Stimulated activated naive CD4-positive, alpha-beta T cell (primary cell): Measurements from ENCODE around the gene KIAA1755.

Experiments used
- DNase-seq, 6 experiments: peaks; one replicate each; lab custom pipeline; 2025; lab: John Stamatoyannopoulos, UW

KIAA1755 gene

DNA sequence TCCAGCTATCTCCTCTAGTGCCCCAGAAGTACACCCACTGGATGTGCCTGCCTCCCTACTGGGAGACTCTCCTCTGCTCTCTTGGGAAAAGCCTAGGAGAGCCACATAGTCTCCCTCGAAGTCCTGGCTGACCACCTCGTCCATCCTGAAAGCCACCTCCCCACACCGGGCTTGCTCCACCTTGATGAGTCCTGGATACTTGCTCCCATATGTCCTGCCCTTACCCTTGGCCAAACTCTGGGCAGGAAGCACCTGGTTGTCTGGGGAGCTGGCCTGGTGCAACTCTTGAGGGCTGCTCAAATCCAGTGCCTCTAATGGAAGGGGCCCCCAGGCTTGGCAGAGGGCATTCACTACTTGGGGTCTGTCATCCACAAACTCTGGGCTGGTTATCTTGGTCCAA lies 19.3 kb downstream of the KIAA1755 start:
- no peak for DNase-seq

DNA sequence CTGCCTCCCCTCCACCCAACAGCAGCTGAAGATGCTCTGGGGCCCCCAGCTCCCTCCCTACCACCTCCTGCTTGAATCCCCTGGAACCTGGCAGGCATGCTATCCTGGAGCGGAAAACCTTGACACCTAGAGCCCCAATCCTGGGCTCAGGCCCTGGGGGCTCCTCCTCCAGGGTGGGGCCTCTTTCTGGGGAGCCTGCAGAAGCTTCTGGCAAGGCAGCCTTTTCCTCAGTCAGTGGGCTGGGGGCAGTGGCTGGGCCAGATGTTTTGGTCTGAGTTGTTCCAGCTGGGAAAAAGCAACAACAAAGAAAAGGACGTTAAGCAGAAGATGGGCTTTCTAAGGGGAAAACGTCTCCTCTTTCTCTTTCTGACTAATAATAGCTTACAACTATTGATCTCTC lies 21.1 kb downstream of the KIAA1755 start:
- no peak for DNase-seq

DNA sequence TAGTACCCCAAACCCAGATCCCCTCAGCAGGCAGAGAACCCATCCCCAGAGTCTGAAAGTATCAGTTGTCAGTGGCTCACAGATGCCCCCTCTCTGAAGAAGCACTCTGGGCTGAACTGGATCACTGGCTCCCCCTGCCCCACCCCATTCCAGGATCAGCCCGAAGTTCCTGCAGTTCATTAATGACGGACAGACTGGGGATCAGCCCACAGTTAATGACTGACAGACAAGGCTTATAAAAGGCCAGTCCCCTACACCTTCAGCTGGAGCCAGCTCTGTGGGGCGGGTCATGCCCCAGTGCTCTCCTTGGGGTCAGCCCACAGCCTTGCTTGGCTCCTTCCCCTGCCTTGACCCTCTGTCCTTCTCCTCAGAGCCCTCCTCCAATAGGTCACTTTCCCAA lies 21.7 kb downstream of the KIAA1755 start:
- no peak for DNase-seq

DNA sequence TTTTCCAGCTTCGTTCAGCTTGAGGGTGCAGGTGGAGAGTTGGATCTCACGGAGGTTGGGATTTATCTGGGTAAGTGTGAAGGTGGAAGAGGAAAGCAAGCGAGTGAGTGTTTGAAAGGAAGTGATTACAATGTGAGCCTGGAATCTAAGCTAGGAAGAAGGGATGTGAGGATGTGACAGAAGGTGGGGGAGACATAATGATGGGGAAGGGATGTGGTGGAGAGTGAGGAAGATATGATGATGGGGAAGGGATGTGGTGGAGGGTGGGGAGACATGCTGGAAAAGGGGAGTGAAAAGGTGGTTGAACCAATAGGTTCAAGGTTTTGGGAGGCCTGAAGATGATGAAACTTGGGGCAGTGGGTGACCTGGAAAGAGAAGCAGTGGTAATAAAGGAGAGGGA lies 23.2 kb downstream of the KIAA1755 start:
- no peak for DNase-seq

DNA sequence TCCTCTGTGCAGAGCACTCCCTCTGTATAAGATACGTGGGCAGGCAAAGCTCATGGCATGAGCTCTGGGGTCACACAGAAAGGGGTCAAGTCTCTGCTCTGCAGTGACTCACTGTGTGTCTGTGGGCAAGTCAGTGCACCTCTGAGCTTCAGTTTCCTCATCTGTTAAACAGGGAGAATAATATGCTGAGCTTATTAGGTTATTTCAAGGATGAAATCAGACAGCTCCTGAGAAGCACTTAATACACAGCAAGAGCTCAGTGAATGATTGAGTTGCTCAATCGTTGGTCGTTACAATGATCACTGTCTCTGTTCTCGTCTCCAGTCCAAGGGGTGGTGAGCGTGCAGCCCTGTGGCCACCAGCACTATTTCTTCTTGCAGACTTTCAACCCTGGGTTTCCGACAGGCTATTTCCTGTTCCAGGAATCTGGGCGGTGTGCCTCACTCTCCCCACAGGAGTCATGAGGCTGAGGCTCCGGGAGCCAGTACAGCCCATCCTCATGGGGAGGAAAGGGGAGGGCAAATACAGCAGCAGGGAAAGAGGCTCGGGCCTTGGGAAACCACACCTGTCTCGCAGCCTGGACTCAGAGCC lies 28.9 kb downstream of the KIAA1755 start:
- no peak for DNase-seq

DNA sequence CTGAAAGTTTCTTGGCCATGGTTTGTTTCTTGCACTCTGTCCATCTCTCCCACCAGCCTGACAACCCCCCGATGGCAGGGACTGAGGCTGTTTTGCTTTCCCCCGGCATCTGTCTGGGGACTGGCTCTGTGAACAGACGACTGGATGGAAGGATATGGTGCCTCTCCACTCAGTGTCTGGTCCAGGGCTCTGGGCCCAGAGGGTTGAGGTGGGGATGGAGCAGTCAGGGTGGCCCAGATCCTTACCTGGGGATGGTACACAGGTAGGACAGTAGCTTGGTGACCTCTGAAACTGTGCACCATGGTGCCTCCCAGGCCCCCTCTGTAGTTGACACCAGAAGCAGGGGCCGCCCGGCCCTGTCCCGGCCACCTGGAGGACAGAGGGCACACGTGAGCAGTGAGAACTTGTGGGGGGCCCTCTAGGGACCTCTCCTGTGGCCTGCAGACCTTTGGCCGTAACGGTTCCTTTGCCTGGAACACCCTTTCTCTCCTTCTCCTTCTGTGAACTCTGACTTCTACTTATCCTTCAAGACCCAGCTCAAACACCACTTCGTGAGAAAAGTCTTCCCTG lies 29.5 kb downstream of the KIAA1755 start:
- no peak for DNase-seq

DNA sequence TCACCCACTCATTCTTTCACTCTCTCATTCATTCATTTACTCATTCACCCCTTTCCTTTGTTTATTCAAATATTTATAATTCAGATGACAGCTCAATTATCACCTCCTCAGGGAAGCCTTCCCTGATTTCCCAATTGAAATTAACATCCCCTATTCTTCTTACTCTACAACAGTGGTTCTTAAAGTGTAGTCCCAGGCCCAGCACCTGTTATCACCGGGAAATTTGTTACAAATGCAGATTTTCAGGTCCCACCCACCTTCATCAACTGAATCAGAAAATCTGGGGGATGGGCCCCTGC lies 30.3 kb downstream of the KIAA1755 start:
- DNase-seq = no peak

DNA sequence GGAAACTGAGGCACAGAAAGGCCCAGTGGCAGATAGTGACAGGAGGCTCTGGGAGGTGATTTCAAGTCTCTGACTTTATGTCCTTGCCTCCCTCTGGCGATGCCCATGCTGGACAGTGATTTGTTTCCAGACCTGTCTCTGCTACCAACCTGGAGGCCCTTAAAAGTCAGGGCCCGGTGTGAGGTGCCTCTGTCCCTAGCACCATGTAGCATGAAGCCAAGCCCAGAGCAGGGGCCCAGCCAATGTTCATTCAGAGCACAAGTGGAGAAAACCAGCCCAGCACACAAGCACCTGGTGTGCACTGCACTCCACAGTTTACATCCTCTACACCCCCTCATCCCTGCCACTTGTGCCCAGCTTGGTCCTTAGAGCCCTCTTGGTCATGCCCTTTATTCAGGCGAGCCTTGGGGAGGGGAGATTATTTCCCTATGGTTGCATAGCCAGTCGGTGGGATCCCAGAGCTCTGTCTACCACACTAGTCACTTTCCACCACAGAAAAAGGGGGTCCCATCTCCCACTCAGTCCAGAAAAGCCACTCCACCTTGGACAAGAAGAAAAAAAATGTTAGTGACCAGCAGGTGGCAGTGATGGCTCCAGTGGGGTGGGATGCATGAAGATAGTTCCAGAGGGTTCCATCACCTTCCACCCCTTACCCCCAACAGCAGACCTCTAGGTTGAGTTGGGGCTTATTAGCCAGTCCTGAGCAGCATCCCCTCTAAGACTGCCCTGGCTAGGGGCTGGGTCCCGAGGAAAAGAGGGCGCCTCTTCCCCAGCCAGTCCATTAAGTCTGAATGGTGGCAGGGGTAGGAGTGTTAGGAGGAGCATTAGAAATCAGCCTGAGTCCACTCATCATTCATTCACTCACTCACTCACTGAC lies 30.9 kb downstream of the KIAA1755 start:
- DNase-seq = no peak

DNA sequence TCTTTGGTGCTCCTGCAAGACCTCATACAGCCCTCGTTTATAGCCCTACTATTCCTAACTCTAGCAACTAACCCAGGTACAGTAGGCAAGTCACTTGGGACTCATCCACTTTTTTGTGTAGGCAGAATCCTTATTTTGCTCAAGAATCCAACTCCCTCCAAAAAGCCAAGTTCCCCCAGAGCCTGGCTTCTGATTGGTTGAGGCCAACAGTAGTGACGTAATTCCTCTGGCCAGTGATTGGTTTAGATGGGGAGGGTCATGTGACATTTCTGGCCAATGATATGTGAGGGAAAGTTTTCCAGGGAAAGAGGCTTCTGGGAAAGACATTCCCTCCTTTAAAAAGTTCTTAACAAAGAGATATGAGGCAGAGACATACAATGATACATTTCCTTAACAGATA lies 32.1 kb downstream of the KIAA1755 start:
- DNase-seq = no peak

DNA sequence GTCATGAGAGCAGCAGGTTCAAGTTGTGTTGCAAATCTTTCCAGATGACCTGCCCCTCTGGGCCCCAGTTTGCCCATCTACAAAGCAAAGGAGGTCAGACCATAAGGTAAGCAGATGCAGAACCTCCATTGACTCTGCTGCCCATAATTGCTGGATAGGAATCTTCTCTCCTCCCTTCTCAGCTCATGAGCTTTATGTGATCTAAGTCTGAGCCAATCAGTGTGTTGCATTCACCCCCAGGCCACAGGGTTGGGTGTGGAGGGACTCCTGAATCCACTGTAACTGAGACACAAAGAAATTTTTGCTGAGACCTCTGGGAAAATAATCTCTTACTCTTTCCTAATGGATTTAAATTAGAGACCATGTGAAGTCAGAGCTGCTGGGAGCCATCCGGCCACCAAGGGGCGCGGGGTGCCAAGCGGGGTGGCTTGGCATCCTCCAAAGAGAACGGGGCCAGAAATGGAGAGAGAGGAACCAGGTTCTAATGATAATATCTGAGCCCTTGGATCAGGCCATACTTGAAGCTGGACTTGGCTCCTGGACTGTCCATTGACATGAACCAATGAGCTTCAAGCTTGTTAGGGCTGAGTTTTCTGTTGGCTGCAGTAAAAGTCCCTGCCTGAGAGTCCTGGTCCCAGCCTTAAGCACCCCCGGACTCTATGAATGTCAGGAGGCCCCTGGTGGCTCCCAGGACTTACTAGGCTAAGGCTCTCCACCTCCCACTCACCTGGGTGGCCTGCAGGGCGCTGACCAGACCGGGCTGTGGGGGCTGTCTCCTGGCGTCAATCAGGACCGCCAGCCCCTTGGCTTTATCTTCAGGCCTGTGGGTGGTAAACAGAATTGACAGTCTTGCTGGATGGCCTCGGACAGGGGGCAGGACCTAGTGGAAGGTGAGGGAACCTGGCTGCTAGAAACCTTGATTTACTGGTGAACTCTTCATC lies 32.8 kb downstream of the KIAA1755 start:
- DNase-seq = no peak

DNA sequence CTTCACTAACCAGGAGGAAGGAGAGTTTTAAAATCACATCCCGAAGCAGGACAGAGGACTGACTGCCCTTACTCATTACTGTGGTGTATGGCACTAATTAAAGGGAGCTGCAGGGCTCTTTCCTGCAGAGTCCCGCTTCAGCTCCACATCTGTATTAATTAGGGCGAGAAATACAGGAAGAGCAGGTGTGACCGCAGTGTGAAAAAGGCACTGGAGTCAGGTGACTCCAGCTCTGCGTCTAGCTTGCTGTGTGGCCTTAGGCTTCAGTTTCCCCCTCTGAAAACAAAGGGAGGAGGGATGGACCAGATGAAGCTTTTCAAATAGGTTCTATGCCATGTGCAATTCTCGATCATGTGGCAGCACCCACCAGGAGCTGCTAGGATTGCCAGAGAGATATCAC lies 34.0 kb downstream of the KIAA1755 start:
- no peak for DNase-seq

DNA sequence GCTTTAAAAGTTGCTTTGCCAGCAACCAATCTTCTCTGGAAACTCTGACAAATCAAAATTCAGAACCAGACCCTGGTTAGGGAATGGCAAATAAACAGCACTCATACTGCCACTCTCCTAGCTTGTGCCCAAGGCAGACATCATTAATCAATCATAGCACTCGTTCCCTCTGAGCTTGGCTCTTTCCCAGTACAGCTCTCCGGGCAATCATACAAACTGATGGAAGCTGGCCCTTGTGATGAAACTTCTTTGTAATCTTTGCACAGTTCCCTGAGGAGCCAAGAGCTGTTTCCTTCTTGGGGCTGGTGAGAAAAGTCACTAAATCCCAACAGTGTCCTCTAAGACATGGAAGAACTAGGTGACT lies 34.7 kb downstream of the KIAA1755 start:
- DNase-seq = no peak

DNA sequence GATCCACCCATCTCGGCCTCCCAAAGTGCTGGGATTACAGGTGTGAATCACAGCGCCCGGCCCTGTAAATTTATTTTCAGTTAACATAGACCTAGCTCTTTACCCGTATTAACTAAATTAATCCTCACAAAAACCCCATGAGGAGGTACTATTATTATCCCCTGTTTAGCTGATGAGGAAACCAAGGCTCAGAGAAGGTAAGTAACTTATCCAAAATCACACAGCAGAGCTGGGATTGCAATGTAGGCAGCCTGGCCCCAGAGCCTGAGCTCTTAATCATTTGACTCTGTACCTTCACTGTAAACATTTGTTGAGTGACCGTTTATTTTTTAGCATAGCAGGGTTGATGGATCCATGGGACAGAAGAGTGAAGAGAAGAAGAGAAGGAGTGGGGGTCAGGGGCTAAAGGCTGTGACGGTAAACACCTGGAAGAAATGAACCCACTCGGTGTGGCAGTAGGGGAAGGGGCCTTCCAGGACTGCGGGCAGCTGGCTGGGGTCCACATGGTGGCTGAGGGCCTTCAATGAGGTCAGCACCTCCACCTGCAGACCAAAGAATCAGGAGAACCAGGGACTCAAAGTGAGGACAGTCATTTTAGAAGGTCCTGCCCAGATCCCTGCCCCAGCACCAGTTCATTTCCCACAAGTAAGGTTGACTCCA lies 35.2 kb downstream of the KIAA1755 start:
- no peak for DNase-seq

DNA sequence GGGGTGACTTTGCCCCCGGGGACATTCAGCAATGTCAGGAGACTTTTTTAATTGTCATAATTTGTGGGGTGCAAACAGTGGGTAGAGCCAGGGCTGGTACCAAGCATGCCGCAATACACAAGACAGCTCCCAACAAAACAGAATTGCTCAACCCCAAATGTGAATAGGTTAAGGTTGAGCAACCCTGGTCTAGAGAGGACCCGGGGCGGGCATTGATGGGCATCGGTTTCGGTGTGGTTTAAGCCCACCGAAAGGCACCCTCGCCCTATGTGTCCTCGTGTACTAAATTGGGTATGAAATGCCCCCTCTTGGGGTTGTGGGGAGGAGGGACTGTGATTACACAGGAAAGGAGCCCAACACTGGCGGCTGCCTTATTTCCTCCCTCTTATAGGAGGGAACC lies 36.0 kb downstream of the KIAA1755 start:
- no peak for DNase-seq

DNA sequence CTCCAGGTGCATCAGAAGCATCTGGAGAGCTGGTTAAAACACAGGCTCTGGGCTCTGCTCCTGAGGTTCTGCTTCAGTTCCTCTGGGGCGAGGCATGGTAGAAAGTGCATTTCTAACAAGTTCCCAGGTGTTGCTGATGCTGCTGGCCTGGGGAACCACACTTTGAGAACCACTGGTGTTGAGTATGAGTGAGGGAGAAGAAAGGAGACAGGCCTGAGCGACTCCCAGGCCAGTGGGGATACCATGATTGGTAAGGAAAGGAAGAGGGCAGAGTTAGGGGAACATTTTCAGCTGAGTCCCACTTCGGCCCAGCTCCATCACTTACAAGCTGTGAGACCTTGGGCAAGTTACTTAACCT lies 36.8 kb downstream of the KIAA1755 start:
- no peak for DNase-seq

DNA sequence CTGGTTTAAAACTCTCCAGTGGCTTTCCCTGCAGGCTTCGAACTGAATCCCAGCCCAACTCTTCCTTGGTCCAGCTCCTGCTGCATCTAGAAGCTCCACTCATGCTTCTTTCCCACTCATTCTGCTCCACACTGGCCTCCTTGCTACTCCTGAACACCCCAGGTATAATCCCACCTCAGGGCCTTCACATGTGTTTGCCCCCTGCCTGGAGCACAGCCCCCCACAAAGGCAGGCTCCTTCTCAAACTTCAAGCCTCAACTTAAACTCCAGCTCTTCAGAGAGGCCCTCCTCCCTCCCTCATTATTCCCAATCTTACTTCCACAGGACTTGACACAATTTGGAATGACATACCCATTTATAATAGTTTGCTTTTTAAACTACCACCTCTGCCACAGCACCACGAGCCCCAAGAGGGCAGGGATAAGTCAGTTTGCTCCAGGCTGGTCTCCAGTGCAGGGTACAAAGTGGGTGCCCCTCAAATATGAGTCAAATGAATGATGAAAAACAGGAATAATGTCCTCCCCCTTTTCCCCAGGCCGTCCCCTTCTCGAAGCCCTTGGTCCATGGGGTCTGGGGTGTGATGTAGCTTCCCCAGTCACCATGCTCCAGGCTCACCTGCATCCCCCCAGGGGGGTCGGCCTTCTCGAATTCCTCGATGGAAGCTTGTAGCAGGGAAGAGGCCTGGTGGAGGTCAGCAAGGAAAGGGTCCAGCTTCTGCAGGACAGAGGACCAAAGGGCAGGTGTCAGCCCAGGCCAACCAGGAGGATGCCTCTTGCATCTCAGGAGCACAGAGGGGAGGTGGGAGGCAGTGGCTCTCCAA lies 37.4 kb downstream of the KIAA1755 start:
- DNase-seq = no peak

DNA sequence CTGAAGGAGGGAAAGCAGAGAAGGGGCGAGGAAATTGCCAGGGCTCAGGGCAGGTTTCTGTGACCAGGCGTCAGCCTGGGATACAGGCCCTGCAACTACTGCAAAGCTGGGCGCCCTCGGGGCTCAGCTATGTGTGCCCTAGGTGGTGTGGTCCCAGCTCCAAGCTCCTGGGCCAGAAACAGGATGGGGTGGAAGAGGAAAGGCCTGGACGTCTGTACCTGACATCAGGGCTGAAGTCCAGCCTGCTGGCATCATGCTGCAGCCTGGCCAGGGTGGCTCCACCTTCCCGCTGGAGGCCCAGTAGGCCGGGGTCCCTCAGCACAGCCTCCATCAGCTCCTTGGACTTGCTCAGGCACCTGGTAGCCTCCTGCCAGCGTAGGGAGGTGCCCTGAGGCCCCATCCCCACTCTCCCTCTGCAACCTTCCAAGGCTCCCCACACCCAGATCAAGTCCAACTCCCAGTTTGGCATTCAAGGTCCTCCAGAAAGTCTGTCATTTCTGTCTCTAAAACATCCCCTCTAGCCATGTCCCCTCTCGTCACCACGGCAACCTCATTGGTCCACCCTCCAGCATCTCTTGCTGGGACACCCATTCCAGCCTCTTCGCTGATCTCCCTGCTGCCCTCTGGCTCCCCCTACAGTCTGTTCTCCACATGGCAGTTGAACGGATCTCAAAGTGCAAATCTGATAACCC lies 38.2 kb downstream of the KIAA1755 start:
- peak in 4 of 6 experiments; percentile 6 to 23 (median 16) for DNase-seq

DNA sequence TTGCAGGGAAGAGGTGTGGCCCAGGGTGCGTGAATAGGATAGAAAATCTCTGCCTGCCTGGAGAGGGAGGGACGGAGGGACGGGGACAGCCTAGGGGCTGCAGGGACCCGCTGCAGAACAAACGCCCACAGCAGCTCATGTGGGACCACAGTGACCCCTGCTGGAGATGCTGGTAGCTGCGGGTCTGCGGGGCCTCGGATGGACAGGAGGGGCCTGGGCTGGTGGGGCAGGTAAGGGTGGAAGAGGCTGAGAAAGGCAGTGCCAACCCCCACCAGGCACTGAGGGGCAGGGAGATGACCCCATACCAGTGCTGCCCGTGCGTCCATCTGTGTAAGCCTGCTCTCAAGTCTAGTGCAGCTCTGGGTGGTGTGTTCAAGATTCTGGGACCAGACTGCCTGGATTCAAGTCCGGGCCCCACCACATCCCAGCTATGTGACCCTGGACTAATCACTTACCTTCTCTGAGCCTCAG lies 39.4 kb downstream of the KIAA1755 start:
- peak; percentile 5 to 51 (median 34) for DNase-seq

DNA sequence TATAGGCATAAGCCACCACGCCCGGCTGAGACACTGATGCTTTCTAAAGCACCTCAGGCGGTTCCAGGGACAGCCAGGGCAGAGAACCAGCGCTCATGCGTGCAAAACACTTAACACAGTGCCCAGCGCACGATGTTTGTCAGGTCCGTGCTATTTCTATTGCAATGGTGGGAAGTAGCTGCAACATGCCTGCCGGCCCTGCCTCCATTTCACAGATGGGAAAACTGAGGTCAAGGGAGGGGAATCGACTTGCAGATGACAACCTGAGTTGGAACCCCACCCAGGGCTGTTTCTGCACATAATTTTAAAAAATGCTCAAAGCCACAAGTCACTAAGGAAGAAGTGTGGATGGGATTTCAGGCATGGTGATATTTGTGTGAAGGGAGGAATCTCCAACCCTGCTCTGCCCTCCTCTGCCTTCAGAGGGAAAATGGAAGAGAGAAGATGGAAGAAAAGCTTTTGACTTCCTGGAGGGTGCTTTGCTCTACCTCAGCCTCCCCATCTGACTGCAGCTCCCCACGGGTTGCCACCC lies 39.9 kb downstream of the KIAA1755 start:
- no peak for DNase-seq
